Neuron (in vitro differentiated cells): Measurements from ENCODE around the gene TRIO.

Experiments
- H2AFZ ChIP-seq: one replicate; pipeline ENCODE4 v1.6.1; 2013; ENCODE audit warnings: low read depth, mild to moderate bottlenecking, inconsistent platforms, low read length, moderate library complexity
- H3K27me3 ChIP-seq: one replicate; pipeline ENCODE4 v1.6.1; 2013; ENCODE audit warnings: low read length; ENCODE audit not compliant: insufficient read depth
- H3K36me3 ChIP-seq: one replicate; pipeline ENCODE4 v1.6.1; 2013; ENCODE audit warnings: low read length; ENCODE audit not compliant: insufficient read depth
- H3K4me1 ChIP-seq: one replicate; pipeline ENCODE4 v1.6.1; 2013; ENCODE audit warnings: low read length; ENCODE audit not compliant: insufficient read depth
- H3K4me3 ChIP-seq: 2 replicates; pipeline ENCODE4 v1.5.1; 2013; ENCODE audit warnings: mild to moderate bottlenecking, low read length, moderate library complexity
- H3K9me3 ChIP-seq: one replicate; pipeline ENCODE4 v1.6.1; 2013; ENCODE audit warnings: low read length

Gene TRIO

DNA sequence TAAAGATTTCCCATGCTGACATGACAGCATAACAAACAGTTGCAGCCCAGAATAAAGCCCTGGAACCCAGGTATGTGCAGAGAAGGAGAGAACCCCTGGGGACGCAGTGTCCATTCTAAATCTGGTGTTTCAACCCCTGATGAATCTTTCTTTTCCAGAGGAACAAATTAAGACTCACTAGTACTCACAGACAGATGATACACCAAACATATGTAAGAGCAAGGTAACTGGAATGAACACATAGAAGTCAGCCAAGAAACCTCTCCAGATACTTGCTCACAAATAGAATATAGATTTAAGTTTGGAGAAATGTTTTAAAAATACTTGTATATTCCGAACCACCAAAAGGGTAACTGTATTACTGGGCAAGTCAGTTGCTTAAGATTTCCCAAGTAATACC lies 307.6 kb downstream of the TRIO start:
- Histone ChIP-seq H3K4me3 (no peak overlapping the region), H3K4me1 (peaks cover 45% of the 10 kb centered on the region), H2AFZ (no peak overlapping the region), H3K27me3 (no peaks in the 10 kb centered on the region), H3K36me3 (peaks cover 11% of the 10 kb centered on the region), H3K9me3 (peaks cover 3% of the 10 kb centered on the region)

GRCh38 chr5:14451871-14452270 lies 308.7 kb downstream of the TRIO start:
- H3K4me1 ChIP-seq = peaks cover 41% of the 10 kb centered on the region
- H3K4me3 ChIP-seq = no peak overlapping the region
- peaks cover 3% of the 10 kb centered on the region for H3K9me3 ChIP-seq
- H3K36me3 ChIP-seq = peaks cover 11% of the 10 kb centered on the region
- H2AFZ ChIP-seq = no peak overlapping the region
- no peaks in the 10 kb centered on the region for H3K27me3 ChIP-seq

- H3K4me3 ChIP-seq = no peak overlapping the region
- peaks cover 11% of the 10 kb centered on the region for H3K36me3 ChIP-seq
- H3K27me3 ChIP-seq = no peaks in the 10 kb centered on the region
- H3K9me3 ChIP-seq = peaks cover 3% of the 10 kb centered on the region
- H2AFZ ChIP-seq = no peak overlapping the region
- peaks cover 48% of the 10 kb centered on the region for H3K4me1 ChIP-seq
These were observed 309.7 kb downstream of the TRIO start for GRCh38 chr5:14452685-14453454.

DNA sequence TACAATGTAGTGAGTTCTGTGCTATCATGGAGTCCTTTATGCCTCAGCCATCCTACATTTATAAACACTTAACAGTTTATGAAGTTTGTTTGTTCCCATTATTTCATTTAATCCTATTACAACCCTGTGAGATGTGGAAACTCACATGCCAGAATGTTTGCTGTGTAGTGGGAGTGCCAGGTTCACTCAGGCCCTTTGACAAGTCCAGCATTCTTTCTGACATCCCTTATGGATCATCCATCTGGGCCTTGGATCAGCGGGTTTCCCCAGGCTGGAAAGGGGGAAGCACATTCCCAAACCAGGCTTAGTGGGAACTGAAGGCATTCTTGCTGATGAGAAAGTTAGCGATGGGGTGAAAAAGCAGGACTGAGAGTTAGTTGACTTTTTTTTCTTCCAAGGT lies 310.3 kb downstream of the TRIO start:
- Histone ChIP-seq H3K4me3 (no peak overlapping the region), H3K27me3 (no peaks in the 10 kb centered on the region), H2AFZ (no peak overlapping the region), H3K4me1 (peaks cover 42% of the 10 kb centered on the region), H3K9me3 (peaks cover 3% of the 10 kb centered on the region), H3K36me3 (peaks cover 11% of the 10 kb centered on the region)

DNA sequence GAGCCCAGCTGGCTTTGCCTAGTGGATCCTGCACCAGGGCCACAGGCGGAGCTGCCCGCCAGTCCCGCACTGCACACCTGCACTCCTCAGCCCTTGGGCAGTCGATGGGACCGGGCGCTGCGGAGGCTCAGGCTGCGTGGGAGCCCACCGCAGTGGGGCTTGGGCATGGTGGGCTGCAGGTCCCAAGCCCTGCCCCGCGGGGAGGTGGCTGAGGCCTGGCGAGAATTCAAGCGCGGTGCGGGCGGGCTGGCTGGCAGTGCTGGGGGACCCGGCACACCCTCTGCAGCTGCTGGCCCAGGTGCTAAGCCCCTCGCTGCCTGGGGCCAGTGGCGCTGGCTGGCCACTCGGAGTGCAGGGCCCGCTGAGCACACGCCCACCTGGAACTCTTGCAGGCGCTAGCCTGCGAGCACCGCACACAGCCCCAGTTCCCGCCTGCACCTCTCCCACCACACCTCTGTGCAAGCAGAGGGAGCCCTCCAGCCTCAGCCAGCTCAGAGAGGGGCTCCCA lies 312.7 kb downstream of the TRIO start:
- H2AFZ ChIP-seq = no peak overlapping the region
- H3K4me3 ChIP-seq = no peak overlapping the region
- H3K27me3 ChIP-seq = no peaks in the 10 kb centered on the region
- H3K36me3 ChIP-seq = peaks cover 15% of the 10 kb centered on the region
- peaks cover 26% of the 10 kb centered on the region for H3K4me1 ChIP-seq
- H3K9me3 ChIP-seq = peaks cover 3% of the 10 kb centered on the region

DNA sequence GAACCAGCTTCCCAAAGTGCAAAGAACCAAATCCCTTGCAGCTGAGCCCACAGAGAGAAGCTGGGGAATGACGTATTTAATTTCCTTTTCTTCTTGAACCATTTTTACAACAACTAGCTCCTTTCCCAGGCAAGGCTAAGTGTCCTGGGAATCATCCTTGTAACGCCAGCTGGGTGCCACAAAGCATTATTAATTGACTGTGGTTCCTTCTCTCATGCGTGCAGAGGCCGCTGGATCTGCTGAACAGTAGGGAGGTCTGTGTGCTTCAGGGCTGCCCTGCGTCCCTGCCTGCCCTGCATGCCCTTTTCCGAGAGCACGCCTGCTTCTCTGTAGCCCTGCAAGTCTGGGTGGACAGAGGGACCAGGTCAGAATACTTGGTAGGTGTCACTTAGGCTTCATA lies 314.3 kb downstream of the TRIO start:
- Histone ChIP-seq H3K4me3 (no peak overlapping the region), H3K4me1 (peaks cover 15% of the 10 kb centered on the region), H3K36me3 (peaks cover 31% of the 10 kb centered on the region), H3K9me3 (peaks cover 3% of the 10 kb centered on the region), H2AFZ (no peak overlapping the region), H3K27me3 (no peaks in the 10 kb centered on the region)

DNA sequence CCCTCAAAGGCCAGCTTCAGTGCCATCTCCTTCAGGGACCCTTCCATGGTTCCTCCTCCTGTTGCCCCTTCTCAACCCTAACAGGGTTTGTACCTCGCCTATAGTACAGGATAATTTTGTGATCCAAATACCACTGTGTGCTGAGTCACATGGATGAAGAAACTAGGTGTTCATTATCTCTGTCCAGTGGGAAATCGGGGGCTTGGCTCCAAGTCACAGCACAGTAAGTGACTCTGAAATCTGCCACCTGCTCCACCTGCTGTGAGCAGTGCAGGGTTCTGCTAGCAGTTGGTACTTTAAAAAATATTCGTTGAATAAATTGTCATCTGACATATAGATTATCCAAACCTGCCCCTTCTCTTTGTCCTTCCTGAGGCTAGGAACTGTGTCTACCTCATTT lies 315.3 kb downstream of the TRIO start:
- H3K36me3 ChIP-seq = peaks cover 40% of the 10 kb centered on the region
- H3K4me1 ChIP-seq = peaks cover 11% of the 10 kb centered on the region
- no peaks in the 10 kb centered on the region for H3K27me3 ChIP-seq
- peaks cover 3% of the 10 kb centered on the region for H3K9me3 ChIP-seq
- no peak overlapping the region for H2AFZ ChIP-seq
- H3K4me3 ChIP-seq = no peak overlapping the region

DNA sequence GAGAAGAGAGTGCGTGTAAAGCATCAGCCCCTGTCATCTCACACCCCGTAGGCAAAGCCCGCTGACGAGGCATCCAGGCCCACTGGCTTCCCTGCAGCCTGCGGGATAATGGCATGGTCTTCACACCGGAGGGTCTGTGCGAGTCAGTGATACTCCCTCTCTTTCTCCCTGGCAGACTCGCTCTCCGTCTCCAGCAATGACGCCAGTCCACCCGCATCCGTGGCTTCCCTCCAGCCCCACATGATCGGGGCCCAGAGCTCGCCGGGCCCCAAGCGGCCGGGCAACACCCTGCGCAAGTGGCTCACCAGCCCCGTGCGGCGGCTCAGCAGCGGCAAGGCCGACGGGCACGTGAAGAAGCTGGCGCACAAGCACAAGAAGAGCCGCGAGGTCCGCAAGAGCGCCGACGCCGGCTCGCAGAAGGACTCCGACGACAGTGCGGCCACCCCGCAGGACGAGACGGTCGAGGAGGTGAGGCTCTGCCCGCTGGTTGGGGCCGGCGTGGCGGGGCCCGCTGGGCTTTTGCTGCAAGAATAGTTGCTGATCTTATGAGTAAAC lies 317.8 kb downstream of the TRIO start:
- H3K4me3 ChIP-seq = no peak overlapping the region
- H3K27me3 ChIP-seq = no peaks in the 10 kb centered on the region
- H3K4me1 ChIP-seq = peaks cover 11% of the 10 kb centered on the region
- no peaks in the 10 kb centered on the region for H3K9me3 ChIP-seq
- H3K36me3 ChIP-seq = peaks cover 58% of the 10 kb centered on the region
- H2AFZ ChIP-seq = no peak overlapping the region

DNA sequence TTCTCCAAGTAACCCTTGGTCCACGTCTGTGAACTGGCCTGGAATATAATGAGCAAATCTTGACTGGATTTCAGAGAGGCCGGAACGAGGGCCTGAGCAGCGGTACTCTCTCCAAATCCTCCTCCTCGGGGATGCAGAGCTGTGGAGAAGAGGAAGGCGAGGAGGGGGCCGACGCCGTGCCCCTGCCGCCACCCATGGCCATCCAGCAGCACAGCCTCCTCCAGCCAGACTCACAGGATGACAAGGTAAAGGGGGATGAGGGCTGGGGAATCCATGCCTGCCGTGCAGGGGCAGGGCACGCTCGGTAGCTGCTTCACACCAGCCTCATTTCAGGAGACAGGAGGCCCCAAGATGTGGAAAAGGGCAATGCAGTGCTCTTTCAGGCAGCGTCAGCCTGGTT lies 319.5 kb downstream of the TRIO start:
- no peaks in the 10 kb centered on the region for H3K9me3 ChIP-seq
- peaks cover 66% of the 10 kb centered on the region for H3K36me3 ChIP-seq
- no peaks in the 10 kb centered on the region for H3K27me3 ChIP-seq

DNA sequence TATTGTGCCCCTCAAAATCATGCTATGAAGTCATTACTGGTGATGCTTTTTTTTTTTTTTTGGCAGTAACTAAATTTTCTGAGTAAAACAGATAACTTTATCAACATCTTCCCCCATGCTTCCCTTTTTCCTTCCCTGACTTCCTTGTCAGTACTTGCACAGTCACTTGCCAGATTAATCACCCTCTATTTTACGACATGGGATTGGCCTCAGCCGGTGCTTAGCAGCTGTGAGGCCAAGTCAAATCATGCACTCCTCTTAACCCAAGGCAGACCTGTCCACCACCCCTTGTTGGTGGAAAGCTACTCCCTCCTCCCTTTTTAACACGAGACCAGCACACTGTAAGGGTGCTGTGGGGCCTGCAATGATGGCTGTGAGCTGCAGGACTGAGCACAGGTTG lies 320.5 kb downstream of the TRIO start:
- Histone ChIP-seq H3K9me3 (no peaks in the 10 kb centered on the region), H3K4me1 (no peaks in the 10 kb centered on the region), H3K27me3 (no peaks in the 10 kb centered on the region), H3K36me3 (peaks cover 71% of the 10 kb centered on the region), H3K4me3 (no peak overlapping the region), H2AFZ (no peak overlapping the region)

More for the DNA sequence above, 319.5 kb downstream of the TRIO start:
- H2AFZ ChIP-seq = no peak overlapping the region
- H3K4me1 ChIP-seq = peaks cover under 1% of the 10 kb centered on the region
- H3K4me3 ChIP-seq = no peak overlapping the region

- H3K4me3 ChIP-seq = no peak overlapping the region
- no peaks in the 10 kb centered on the region for H3K4me1 ChIP-seq
- H3K36me3 ChIP-seq = peaks cover 69% of the 10 kb centered on the region
- no peaks in the 10 kb centered on the region for H3K9me3 ChIP-seq
- H3K27me3 ChIP-seq = no peaks in the 10 kb centered on the region
- no peak overlapping the region for H2AFZ ChIP-seq
These were observed 321.0 kb downstream of the TRIO start for GRCh38 chr5:14464096-14464495.

- peaks cover under 1% of the 10 kb centered on the region for H3K4me1 ChIP-seq
- no peak overlapping the region for H2AFZ ChIP-seq
- no peaks in the 10 kb centered on the region for H3K27me3 ChIP-seq
- peaks cover 68% of the 10 kb centered on the region for H3K36me3 ChIP-seq
- no peak overlapping the region for H3K4me3 ChIP-seq
- no peaks in the 10 kb centered on the region for H3K9me3 ChIP-seq
These were observed 321.5 kb downstream of the TRIO start for GRCh38 chr5:14464671-14465070.

- Histone ChIP-seq H3K36me3 (peaks cover 68% of the 10 kb centered on the region), H3K9me3 (no peaks in the 10 kb centered on the region), H3K4me3 (no peak overlapping the region), H3K4me1 (peaks cover 2% of the 10 kb centered on the region), H2AFZ (no peak overlapping the region), H3K27me3 (no peaks in the 10 kb centered on the region)
These were observed 322.0 kb downstream of the TRIO start for GRCh38 chr5:14465116-14465515.
